Adrenal gland (tissue), 12 donors: Measurements from ENCODE around the gene GPC3. TPM values are rescaled to one million over a fixed set of nuclear protein-coding genes. Genes with fewer than 3 reads are reported as not detected.

Source experiments
- DNase-seq, 7 donors: peaks; one replicate each; pipeline ENCODE4 v3.0.0-alpha.2; 2019 to 2020
- H3K27ac ChIP-seq, 5 donors: fragments of 200-600 bp; sonication (generic) in 4 of 5; 1 replicate in 3 of 5; 2 replicates in 2 of 5; pipeline versions ENCODE4 v1.5.1 to v1.8.0; 2016 to 2020; ENCODE audit warnings: mild to moderate bottlenecking in 1 of 5
- H3K27me3 ChIP-seq: fragments of 200-600 bp; 2 replicates; pipeline ENCODE4 v1.8.0; 2021
- H3K36me3 ChIP-seq, 2 donors: fragments of 200-600 bp; replicated peaks in 1 of 2; 1 replicate in 1 of 2; 2 replicates in 1 of 2; pipeline versions ENCODE4 v1.5.1 to v1.8.0; 2018 to 2022
- H3K4me1 ChIP-seq, 2 donors: fragments of 200-600 bp; replicated peaks in 1 of 2; 1 replicate in 1 of 2; 2 replicates in 1 of 2; pipeline versions ENCODE4 v1.5.1 to v1.8.0; 2018 to 2021
- H3K4me3 ChIP-seq, 4 donors: fragments of 200-600 bp; sonication (generic) in 3 of 4; one replicate each; pipeline ENCODE4 v1.5.1; 2016 to 2018
- H3K9me3 ChIP-seq, 3 donors: fragments of 200-600 bp; sonication (generic) in 1 of 3; replicated peaks in 1 of 3; 1 replicate in 2 of 3; 2 replicates in 1 of 3; pipeline versions ENCODE4 v1.5.1 to v1.8.0; 2016 to 2021
- CTCF ChIP-seq, 6 experiments: fragments of 450-650 bp in 4 of 6; fragments of 200-600 bp in 2 of 6; sonication (generic) in 1 of 6; IDR thresholded peaks; 1 replicate in 5 of 6; 2 replicates in 1 of 6; pipeline versions ENCODE4 v1.5.1 to v1.8.0; 2016 to 2021; ENCODE audit warnings: antibody characterized with exemption in 6 of 6, mild to moderate bottlenecking in 2 of 6, moderate library complexity in 1 of 6
- POLR2A ChIP-seq, 2 donors: fragments of 450-650 bp; IDR thresholded peaks; one replicate each; pipeline ENCODE4 v1.6.1; 2017; ENCODE audit warnings: antibody characterized with exemption in 2 of 2, mild to moderate bottlenecking in 2 of 2, moderate library complexity in 1 of 2
- WGBS, 4 donors: extraction: QIAGEN DNeasy Blood & Tissue Kit in 2 of 4; methylation state at CpG; one replicate each; pipeline versions ENCODE4 v1.1.5 to v1.1.7; 2013 to 2017; 5-methylcytosine and 5-hydroxymethylcytosine counted together
- intact Hi-C, 2 donors: fragments of 100-400 bp; cut with DNase I; formaldehyde crosslinking; loops; one replicate each; pipeline versions ENCODE4 v1.14.1 to v1.15.0; 2022 to 2023
- polyA plus RNA-seq, 3 donors: library from polyadenylated mRNA; stranded (reverse); fragments of 200-250 nt in 2 of 3; fragments of 350-450 nt in 1 of 3; fragmentation: Illumina TruSeq in 1 of 3; extraction: RNeasy Lipid Tissue Mini Kit (QIAGEN cat#74804) in 1 of 3; gene quantifications; one replicate each; pipeline ENCODE4 v1.2.3, GENCODE V29; 2013 to 2014
- total RNA-seq, 9 donors: library from RNA; depleted of rRNA in 4 of 9; stranded (reverse); fragments of >200 nt in 4 of 9; fragments of 120-200 nt in 1 of 9; fragmentation: NEBNext Ultra II Directional in 1 of 9; extraction: Animal tissue kit (Norgen Biotek cat#: 25700) in 1 of 9; gene quantifications; one replicate each; pipeline versions ENCODE4 v1.1.0 to v1.2.4, GENCODE V29; 2013 to 2023
- donor health status: healthy with polysubstance abuse.
- donor health status: Bipolar disorder and iron deficiency.
- donor health status: DM: yes; HTN: yes; CAD: no.
- donor health status: DM: no; HTN: no; CAD: no.
- donor health status: DM: no; HTN: no; CAD: no.
- donor health status: DM: yes; HTN: yes; CAD: no.

GPC3 gene
- total and polyA plus RNA-seq, 12 donors = 3.5 to 56.7 (median 20.9) TPM

- H3K4me1 ChIP-seq = no peaks in the 10 kb centered on the region
- peaks cover 13% of the 10 kb centered on the region for H3K27me3 ChIP-seq
- TF ChIP-seq CTCF (IDR thresholded peaks at IDR 0.05) (no peak), POLR2A (IDR thresholded peaks at IDR 0.05) (no peak)
- H3K36me3 ChIP-seq = no peaks in the 10 kb centered on the region
- WGBS, 4 donors = 39 to 61% (median 49%) methylated on average over 5 of the region's 5 CpGs
- H3K4me3 ChIP-seq = no peak overlapping the region
- H3K27ac ChIP-seq = no peak overlapping the region
- no peak for DNase-seq
- H3K9me3 ChIP-seq = no peaks in the 10 kb centered on the region
- intact Hi-C loops = no loop called here
These were observed 40.7 kb upstream of the GPC3 start for GRCh38 chrX:134025986-134026545.

GRCh38 chrX:134024686-134025377 is 39.4 kb upstream of the GPC3 start:
- Histone ChIP-seq H3K9me3 (no peaks in the 10 kb centered on the region), H3K4me1 (no peaks in the 10 kb centered on the region), H3K36me3 (no peaks in the 10 kb centered on the region), H3K27ac (no peak overlapping the region), H3K27me3 (peaks cover 14% of the 10 kb centered on the region), H3K4me3 (no peak overlapping the region)
- DNase-seq = no peak
- TF ChIP-seq POLR2A (IDR thresholded peaks at IDR 0.05) (no peak), CTCF (IDR thresholded peaks at IDR 0.05) (no peak)
- intact Hi-C loops = no loop called here

GRCh38 chrX:134023851-134024281 is 38.5 kb upstream of the GPC3 start:
- intact Hi-C loops = no loop called here

GRCh38 chrX:134020910-134021309 is 35.5 kb upstream of the GPC3 start:
- Histone ChIP-seq H3K36me3 (no peaks in the 10 kb centered on the region), H3K27ac (no peak overlapping the region), H3K4me1 (no peaks in the 10 kb centered on the region), H3K9me3 (no peaks in the 10 kb centered on the region), H3K4me3 (no peak overlapping the region), H3K27me3 (peaks cover 8% of the 10 kb centered on the region)
- TF ChIP-seq POLR2A (IDR thresholded peaks at IDR 0.05) (no peak), CTCF (IDR thresholded peaks at IDR 0.05) (no peak)
- WGBS, 4 donors = 79 to 95% (median 86%) methylated on average over 2 of the region's 2 CpGs
- intact Hi-C loops = no loop called here
- no peak for DNase-seq

More at GRCh38 chrX:134023851-134024281, 38.5 kb upstream of the GPC3 start:
- peaks cover 13% of the 10 kb centered on the region for H3K27me3 ChIP-seq
- DNase-seq = no peak
- H3K27ac ChIP-seq = no peak overlapping the region
- TF ChIP-seq CTCF (IDR thresholded peaks at IDR 0.05) (no peak), POLR2A (IDR thresholded peaks at IDR 0.05) (no peak)
- H3K36me3 ChIP-seq = no peaks in the 10 kb centered on the region
- no peak overlapping the region for H3K4me3 ChIP-seq
- WGBS, 4 donors = 63 to 77% (median 68%) methylated on average over 4 of the region's 4 CpGs
- H3K9me3 ChIP-seq = no peaks in the 10 kb centered on the region
- H3K4me1 ChIP-seq = no peaks in the 10 kb centered on the region
